HG03066 (cell line): ENCODE data around the gene CLASRP.
A peak's percentile ranks its signal among the peaks of the same experiment; 100 is the strongest.

Source experiments
- ATAC-seq: cut with Tn5 transposase; IDR thresholded peaks from one replicate; pipeline ENCODE4 v1.9.1; 2021; ENCODE audit warnings: low read depth; ENCODE audit not compliant: unreplicated experiment

Gene CLASRP

DNA sequence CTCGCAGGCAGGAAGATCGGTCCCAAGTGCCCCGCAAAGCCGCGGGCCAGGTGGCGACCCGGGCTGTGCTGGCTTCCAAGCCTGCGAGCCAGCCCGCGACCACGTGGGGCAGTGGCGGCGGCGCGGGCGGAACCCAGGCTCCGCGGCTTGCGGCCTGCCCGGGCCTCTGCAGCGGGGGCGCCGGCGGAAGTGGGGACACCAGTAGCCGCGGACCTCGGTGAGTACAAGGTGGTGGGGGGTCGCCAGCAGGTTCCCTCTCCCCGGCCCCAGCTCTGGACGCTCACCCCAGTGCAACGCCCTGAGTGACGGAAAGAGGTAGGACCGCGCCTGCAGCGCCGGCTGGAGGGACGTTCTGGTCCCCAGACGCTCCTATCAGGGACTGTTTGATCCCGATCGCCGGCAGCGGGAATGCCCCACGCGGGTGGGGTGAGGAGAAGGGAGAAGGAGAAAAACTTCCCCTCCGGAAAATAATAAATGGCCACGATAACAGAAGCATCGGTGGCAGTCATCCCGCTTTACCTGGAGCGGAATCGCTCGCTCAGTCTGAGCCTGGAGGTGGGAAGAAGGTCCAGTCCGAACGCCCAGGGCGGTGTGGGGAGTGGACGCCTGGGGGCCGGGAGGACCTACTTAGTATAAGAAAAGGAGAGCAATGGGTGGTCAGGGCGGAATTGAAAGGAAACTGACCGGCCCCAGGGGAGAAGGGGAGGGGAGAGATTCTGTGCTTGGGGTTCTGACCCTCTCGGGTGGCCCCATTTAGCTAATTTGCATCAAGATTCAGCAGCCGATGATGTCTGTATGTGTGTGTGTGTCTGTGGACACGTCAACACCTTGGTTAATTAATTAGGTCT is 40.4 kb downstream of the CLASRP start, which contains the start of gene GEMIN7:
TSS of gene GEMIN7 (plus strand) at position 198 of the 848 bp plus-strand sequence. CDS start 10,855 bp downstream, outside the sequence.
- ATAC-seq = no peak

DNA sequence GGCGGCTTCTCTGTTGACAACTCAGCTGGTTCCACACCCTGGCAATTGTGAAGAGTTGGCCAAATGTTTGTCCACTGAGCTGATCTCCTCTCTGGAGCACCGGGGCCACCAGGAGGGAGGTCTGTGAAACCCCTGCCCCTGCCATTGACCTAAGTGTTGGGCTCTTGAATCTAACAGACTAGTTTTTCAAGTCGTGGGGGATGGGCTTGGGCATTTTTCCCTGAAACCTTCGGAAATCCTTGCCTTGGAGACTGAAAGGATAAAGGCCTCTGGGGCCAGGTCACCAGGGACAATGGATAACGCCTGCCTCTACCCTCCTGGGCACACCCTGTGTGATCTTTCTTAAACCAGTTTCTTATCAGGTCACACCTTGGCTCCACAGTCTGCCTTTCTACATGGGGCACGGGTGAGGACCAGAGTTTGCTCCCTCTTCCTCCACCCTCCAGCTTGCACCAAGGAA is 41.1 kb downstream of the CLASRP start:
- no peak for ATAC-seq

- no peak for ATAC-seq
Measured at GRCh38 chr19:45082170-45082569, 43.3 kb downstream of the CLASRP start.

DNA sequence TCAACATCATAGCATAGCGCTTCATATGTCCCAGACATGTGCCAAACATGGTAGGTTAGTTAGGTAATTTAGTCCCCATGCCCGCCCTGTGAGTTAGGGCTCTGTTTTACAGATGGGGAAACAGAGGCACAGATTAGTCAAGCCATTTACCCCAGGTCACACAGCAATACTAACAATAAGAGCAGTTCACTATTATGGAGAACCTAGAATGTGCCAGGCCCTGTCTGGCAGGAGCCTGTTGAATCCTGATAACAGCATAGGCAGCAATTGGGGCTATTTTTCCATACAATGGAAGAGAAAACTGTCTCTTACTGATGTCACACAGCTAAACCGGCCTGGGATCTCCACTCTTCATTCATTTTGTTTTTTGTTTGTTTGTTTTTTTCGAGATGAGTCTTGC is 47.6 kb downstream of the CLASRP start:
- ATAC-seq = no peak

DNA sequence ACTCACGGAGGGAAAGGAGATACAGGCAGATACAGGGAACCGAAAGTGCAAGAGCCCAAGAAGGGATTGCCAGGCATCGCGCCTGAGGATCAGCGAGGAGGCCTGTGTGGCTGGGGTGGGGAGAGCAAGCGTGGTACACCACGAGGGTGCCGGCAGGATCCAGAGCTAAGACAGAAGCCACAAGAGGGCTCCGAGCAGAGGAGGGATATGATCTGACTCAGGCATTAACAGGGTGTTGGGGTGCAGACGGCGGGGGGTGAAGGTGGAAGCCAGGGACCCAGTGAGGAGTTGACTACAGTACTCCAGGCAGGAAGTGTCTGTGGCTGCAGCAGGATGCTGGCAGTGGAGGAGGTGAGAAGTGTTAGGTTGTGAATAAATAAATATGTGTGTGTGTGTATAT is 48.7 kb downstream of the CLASRP start:
- no peak for ATAC-seq

- no peak for ATAC-seq
Measured at GRCh38 chr19:45090034-45090433, 51.2 kb downstream of the CLASRP start.

DNA sequence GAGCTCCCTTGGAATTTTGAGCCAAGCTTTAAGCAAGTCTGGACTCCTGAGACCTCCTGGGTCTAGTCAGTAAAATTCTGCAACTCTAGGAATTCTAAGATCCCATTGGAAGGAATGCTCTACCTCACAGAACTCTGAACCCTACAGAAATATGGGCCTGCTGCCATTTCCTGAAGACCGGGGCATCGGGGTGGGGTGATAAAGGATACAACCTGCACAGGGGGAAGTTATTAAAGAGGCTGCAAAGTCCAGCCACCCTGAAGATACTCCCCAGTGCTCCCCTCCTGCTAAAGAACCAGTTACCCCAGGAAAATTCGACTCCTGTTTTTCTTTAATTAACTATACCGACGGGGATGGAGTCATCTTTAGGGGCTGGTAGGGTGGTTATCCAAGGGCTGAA is 51.8 kb downstream of the CLASRP start:
- no peak for ATAC-seq

DNA sequence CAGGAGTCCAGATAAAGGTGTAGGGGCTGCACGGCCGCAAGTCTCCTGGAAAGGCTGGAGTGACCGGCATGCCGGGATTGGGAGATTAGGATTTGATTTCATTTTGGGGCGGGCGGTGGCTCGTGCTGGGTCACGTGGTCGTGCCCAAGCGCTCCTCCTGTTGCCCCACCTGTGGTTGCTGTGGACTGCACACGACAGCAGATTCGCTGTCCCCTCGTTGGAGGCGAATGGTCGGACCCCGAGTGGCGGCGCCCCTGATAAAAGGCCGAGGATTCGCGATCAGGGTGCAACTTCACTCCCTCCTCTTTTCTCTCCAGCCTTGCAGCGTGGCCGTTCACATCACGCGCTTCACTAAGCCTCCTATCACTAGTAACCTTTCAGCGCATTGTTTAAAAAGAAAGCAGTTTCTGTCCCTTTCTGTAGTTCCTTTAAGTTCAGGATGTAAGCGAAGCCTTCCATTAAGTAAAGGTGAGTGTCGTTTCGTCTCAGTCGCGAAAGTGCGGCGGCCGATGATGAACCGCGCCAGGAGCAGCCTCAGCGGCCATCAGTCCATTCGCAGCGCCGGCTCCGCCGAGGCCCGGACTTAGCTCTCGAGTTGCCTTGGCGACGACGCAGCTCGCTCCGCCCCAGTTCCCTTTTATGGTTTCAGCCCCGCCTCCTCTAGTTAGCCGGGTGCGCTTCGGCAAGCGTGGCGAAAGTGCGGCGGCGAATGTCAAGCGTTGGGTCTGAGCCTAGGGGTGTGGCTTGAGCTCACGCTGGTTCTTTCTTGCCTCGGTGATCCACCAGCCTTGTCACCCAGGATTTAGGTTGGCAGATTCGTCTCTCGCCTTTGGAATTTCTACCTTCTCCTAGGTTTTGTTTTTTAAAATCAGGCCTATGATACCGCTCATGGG is 52.4 kb downstream of the CLASRP start:
- peak; percentile 56 for ATAC-seq

DNA sequence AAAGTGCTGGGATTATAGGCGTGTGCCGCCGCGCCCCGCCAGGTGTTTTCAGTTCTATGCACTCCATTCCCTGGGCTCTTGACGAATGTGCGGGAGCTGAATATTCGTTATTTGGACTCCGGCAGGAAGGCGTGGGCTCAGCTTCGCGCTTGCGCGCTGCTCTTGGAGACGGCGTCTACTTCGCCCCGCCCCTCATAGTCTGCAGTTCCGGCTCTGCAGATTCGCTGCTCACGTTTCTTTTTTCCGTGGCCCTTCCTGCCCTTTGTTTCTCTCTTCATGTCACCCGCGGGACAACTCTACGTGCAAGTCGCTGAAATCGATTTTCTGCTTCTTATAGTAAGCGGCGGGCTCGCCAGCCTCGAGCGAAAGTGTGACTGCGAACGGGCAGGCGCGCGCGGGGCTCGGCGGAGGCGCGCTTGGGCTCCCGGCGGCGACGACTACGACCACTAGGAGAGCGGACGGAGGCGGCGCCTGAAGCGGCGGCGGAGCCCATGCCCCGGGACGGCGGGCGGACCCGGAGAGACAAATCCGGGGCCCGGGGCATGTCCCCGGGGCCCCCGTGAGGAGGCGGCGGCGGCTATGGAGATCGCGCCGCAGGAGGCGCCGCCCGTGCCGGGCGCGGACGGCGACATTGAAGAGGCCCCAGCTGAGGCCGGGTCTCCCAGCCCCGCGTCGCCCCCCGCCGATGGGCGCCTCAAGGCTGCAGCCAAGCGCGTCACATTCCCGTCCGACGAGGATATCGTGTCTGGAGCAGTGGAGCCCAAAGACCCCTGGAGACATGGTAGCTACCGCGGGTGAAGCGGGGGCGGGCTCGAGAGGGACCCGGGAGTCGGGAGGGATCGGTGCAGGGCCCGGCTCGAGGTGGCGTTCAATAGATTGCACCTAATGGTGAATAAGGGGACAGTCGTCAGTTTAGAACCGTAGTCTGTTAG is 54.2 kb downstream of the CLASRP start, which contains the start of gene PPP1R37:
TSS of gene PPP1R37 (plus strand) at position 433 of the 932 bp plus-strand sequence. CDS start at position 580, 147 bp downstream.
- ATAC-seq = no peak

DNA sequence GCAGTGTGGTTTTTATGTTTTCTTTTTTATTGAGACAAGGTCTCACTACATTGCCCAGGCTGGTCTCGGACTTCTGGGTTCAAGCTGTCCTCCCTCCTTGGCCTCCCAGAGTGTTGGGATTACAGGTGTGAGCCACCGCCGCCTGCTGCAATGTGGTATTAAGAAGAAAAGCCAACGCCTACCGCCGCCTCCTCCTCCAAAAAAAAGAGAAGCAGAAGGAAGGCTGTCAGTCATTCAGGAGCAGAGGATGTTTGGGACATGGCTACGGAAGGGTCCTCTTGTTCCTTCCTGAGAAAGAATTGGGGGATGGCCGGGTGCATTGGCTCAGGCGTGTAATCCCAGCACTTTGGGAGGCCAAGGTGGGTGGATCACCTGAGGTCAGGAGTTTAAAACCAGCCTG is 55.3 kb downstream of the CLASRP start:
- ATAC-seq = no peak

DNA sequence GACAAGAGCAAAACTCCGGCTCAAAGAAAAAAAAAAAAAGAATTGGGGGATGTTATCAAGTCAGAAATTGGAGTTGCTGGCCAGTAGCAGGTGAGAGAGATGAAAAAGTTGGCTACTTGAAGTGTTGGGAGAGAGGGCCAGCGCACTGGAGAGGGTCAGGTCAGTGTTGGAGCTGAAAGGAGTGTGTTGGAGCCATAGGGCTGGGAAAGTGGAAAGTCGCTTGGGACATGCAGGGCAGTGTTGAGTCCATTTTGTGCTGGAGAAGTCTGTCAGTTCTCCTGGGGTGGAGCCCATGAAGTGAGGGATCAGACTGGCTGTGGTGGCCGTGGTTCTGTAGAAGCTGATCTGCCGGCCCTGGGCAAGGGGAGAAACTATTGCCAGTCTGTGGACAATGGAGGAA is 55.9 kb downstream of the CLASRP start:
- ATAC-seq = no peak

DNA sequence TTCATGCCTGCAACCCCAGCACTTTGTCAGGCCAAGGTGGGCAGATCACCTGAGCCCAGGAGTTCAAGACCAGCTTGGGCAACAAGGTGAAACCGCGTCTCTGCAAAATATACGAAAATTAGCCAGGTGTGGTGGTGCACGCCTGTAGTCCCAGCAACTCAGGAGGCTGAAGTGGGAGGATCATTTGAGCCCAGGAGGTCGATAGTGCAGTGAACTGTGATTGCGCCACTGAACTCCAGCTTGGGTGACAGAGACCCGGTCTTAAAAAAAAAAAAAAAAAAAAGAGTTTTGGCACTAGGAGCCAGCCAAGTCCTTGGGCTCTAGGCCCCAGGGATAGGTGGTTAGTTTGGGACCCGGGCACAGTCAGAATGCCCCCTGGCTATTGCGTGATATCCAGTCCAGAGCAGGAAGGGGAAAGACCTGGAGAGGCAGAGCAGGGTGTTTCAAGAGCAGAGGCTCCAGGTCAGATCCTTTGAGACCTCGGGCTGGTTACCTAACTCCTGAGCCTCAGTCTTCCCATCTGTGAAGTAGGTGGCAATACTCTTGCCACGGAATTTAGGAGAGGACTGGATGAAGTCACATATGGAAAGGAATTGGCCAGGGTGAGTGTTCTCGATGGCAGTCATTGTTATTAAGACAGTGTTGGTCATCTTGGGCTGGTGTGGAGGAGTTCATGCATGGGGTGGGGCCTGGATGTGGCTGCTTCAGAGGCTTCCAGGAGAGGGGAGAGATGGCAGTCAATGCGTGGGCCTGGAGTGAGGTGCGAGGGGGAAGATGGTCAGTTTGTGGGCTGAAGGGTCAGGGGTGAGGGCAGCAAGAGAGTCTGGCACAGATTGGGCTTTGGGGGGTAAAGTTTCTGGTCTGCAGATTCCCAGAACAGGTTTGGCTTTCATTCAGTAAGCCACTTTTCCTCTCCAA is 56.9 kb downstream of the CLASRP start:
- no peak for ATAC-seq

GRCh38 chr19:45096700-45097099 is 57.9 kb downstream of the CLASRP start:
- ATAC-seq = no peak

DNA sequence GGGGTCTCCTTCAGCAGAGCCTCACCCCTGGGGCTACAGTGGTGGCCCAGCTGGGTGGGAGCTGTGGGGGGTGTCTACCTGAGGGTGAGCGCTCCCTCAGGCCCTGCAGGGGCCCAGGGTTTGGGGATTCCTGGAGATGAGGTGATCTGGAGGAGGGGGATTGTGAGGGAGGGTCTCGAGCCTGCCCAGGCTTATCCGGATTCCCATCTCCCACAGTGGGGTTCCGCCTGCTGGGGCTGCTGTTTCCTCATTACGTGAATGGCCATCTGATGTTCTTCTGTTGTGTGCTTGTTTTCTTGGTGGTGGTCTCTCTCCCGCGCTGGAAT is 58.6 kb downstream of the CLASRP start:
- ATAC-seq = no peak

- no peak for ATAC-seq
Measured at GRCh38 chr19:45097776-45098520, 59.1 kb downstream of the CLASRP start.

- ATAC-seq = no peak
Measured at GRCh38 chr19:45098521-45099466, 59.9 kb downstream of the CLASRP start.

GRCh38 chr19:45099467-45100191 is 60.8 kb downstream of the CLASRP start:
- no peak for ATAC-seq
